Mucosa of descending colon (tissue), 3 donors: ENCODE measurements around the gene CLDN9. TPM values are rescaled to one million over a fixed set of nuclear protein-coding genes. Genes with fewer than 3 reads are reported as not detected.

Experiments used
- ATAC-seq: fragments of 200-7000 bp; cut with Tn5 transposase; one replicate; pipeline ENCODE4 v1.9.1; 2020; ENCODE audit warnings: mild to moderate bottlenecking, moderate library complexity
- DNase-seq, 3 donors: peaks; one replicate each; pipeline ENCODE4 v3.0.0-alpha.2; 2020
- H3K36me3 ChIP-seq: fragments of 200-600 bp; one replicate; pipeline ENCODE4 v1.8.0; 2021; ENCODE audit warnings: low read depth, mild to moderate bottlenecking
- H3K4me1 ChIP-seq: fragments of 200-600 bp; one replicate; pipeline ENCODE4 v1.8.0; 2021; ENCODE audit warnings: low read depth, mild to moderate bottlenecking
- H3K4me3 ChIP-seq: fragments of 200-600 bp; one replicate; pipeline ENCODE4 v1.8.0; 2021; ENCODE audit warnings: mild to moderate bottlenecking
- H3K9me3 ChIP-seq: fragments of 200-600 bp; one replicate; pipeline ENCODE4 v1.8.0; 2021; ENCODE audit warnings: mild to moderate bottlenecking
- CTCF ChIP-seq: fragments of 200-600 bp; IDR thresholded peaks from one replicate; pipeline ENCODE4 v1.8.0; 2022; ENCODE audit warnings: antibody characterized with exemption, mild to moderate bottlenecking
- intact Hi-C, 2 donors: fragments of 100-400 bp; cut with DNase I in 1 of 2; cut with micrococcal nuclease in 1 of 2; formaldehyde crosslinking; loops; one replicate each; pipeline versions ENCODE4 v1.11.0 to v1.11.1; 2022; cut with DNase I, micrococcal nuclease
- total RNA-seq, 3 donors: library from RNA; stranded (reverse); fragmentation: NEBNext Ultra II Directional in 2 of 3; extraction: Animal tissue kit (Norgen Biotek cat#: 25700) in 2 of 3; gene quantifications; one replicate each; pipeline versions ENCODE4 v1.2.1 to v1.2.4, GENCODE V29; 2021 to 2023
- donor health status: DM: no; HTN: no; CAD: no; lungs with moderate emphysema.
- donor health status: DM: no; HTN: no; CAD: no.
- donor health status: DM: no; HTN: yes; CAD: no.

CLDN9 gene
- total RNA-seq, 3 donors from 2014 or later: 0.14 to 0.61 (median 0.47) TPM

- H3K36me3 ChIP-seq: no peaks in the 10 kb centered on the region
- no peak for TF ChIP-seq CTCF
- ATAC-seq (no peak), DNase-seq (peak; percentile 28 to 51 (median 48))
- H3K9me3 ChIP-seq: no peaks in the 10 kb centered on the region
- no peak overlapping the region for H3K4me3 ChIP-seq
- H3K4me1 ChIP-seq: peaks cover 51% of the 10 kb centered on the region
- intact Hi-C loops: no loop called here
These were observed 12.6 kb downstream of the CLDN9 start for GRCh38 chr16:3025032-3026002.

GRCh38 chr16:3026003-3026378 is 13.3 kb downstream of the CLDN9 start:
- Histone ChIP-seq H3K9me3 (no peaks in the 10 kb centered on the region), H3K4me3 (no peak overlapping the region), H3K4me1 (peaks cover 49% of the 10 kb centered on the region), H3K36me3 (no peaks in the 10 kb centered on the region)
- no peak for TF ChIP-seq CTCF
- DNase-seq (peak; percentile 5 to 42 (median 27)), ATAC-seq (no peak)
- intact Hi-C loops: no loop called here

GRCh38 chr16:3026609-3027488 is 14.1 kb downstream of the CLDN9 start:
- intact Hi-C loops: no loop called here
- ATAC-seq (no peak), DNase-seq (peak in 2 of 3 donors; percentile 52 to 62)
- Histone ChIP-seq H3K9me3 (no peaks in the 10 kb centered on the region), H3K4me3 (no peak overlapping the region), H3K4me1 (peaks cover 47% of the 10 kb centered on the region), H3K36me3 (no peaks in the 10 kb centered on the region)
- no peak for TF ChIP-seq CTCF

GRCh38 chr16:3027489-3027795 is 14.7 kb downstream of the CLDN9 start:
- no peaks in the 10 kb centered on the region for H3K36me3 ChIP-seq

More at GRCh38 chr16:3027489-3027795, 14.7 kb downstream of the CLDN9 start:
- no peak for TF ChIP-seq CTCF
- Histone ChIP-seq H3K4me1 (peaks cover 47% of the 10 kb centered on the region), H3K4me3 (no peak overlapping the region), H3K9me3 (no peaks in the 10 kb centered on the region)
- no peak for ATAC-seq
- DNase-seq: peak in 1 of 3 donors; percentile 7
- intact Hi-C loops: no loop called here
